HG02970 (cell line): Measurements from ENCODE around the gene GALNT12.
A peak's percentile ranks its signal among the peaks of the same experiment; 100 is the strongest.

ENCODE experiments used
- ATAC-seq: cut with Tn5 transposase; IDR thresholded peaks from one replicate; pipeline ENCODE4 v1.9.1; 2021; ENCODE audit warnings: mild to moderate bottlenecking, moderate library complexity, moderate number of reproducible peaks; ENCODE audit not compliant: unreplicated experiment, low FRiP score

GALNT12 gene

GRCh38 chr9:98781588-98782383 is 25.7 kb upstream of the GALNT12 start:
- no peak for ATAC-seq

GRCh38 chr9:98783518-98784226 is 23.8 kb upstream of the GALNT12 start:
- ATAC-seq: no peak

GRCh38 chr9:98784831-98785806 is 22.4 kb upstream of the GALNT12 start:
- ATAC-seq: no peak

DNA sequence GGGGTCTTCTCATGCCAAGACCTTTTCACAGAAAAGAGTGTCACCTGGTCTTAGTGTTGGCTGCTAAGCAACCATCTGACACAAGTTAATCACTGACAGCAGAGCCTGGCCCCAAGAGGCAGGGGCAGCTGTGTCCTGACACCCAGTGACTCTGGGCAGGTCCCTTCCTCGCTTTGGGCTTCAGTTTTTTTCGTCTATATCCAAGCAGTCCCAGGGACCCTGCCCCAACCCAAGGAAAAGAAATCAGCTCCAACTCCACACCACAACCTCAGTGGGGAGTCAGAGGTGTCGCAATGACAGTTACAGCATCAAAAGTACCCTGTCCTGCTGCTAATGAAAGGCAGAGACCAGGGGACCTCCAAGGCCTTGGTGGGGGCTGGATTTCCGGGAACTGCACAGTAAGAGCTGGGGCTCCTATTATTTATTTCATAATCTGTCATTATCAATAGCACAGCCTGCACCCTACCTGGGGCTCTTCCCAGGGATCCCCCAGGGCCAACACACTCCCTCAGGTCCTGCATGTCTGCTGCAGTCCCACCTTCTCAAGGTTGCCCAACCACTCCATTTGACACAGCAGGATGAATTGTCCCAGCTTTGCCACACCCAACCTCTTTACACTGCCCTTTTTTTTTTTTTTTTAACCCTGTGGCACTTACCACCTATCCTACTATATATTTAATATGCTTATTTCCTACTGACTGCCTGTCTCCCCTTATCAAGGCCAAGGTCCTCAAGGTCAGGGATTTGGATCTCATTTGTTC is 20.5 kb upstream of the GALNT12 start:
- ATAC-seq: no peak

DNA sequence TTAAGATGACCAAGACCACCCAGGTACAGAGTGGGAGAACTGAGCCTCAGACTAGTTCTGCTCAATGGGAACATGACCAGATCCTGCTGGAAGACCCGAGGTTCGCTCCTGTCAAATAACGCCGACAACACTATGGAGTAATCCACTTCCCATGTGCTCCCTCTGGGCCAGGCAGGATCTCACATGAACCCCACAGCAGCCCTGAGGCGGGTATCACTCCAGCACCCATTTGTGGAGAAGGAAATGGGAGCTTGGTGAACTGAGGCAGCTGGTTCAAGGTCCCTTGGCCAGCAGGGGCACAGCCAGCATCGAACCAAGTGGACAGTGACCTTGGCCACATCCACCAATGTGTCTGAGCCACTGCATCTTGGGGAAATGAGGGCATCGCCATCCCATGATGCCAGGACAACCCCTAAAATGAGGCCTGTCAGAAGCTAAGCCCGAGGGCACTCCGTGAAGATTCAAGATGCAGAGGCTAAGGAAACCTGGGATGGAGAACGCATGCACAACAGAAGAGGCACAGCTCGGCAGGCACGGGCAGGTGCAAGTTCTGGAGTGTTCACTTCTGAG is 19.6 kb upstream of the GALNT12 start:
- no peak for ATAC-seq

GRCh38 chr9:98789483-98790133 is 17.9 kb upstream of the GALNT12 start:
- no peak for ATAC-seq

GRCh38 chr9:98790134-98790841 is 17.2 kb upstream of the GALNT12 start:
- no peak for ATAC-seq

- ATAC-seq: no peak
Measured at GRCh38 chr9:98790842-98791607, 16.4 kb upstream of the GALNT12 start.

- ATAC-seq: no peak
Measured at GRCh38 chr9:98791608-98792490, 15.6 kb upstream of the GALNT12 start.

GRCh38 chr9:98793031-98793430 is 14.4 kb upstream of the GALNT12 start:
- no peak for ATAC-seq

DNA sequence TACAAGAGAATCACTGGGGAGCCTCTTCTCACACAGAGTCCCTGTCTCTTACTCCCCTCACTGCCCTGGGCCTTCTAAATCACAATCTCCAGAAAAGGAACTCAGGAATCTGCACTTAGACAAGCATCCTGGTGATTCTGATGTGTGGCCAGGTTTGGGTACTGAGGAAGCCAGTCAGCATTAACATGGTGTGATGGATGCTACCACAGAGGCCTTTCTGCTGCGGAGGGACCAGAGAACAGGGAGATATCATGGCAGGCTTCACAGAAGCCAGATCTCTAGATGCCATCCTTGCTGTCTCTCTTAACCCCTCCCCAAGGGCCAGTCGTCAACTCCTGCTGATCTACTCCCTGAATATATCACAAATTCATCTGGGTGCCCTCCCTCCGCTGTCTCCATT is 12.7 kb upstream of the GALNT12 start:
- ATAC-seq: no peak

DNA sequence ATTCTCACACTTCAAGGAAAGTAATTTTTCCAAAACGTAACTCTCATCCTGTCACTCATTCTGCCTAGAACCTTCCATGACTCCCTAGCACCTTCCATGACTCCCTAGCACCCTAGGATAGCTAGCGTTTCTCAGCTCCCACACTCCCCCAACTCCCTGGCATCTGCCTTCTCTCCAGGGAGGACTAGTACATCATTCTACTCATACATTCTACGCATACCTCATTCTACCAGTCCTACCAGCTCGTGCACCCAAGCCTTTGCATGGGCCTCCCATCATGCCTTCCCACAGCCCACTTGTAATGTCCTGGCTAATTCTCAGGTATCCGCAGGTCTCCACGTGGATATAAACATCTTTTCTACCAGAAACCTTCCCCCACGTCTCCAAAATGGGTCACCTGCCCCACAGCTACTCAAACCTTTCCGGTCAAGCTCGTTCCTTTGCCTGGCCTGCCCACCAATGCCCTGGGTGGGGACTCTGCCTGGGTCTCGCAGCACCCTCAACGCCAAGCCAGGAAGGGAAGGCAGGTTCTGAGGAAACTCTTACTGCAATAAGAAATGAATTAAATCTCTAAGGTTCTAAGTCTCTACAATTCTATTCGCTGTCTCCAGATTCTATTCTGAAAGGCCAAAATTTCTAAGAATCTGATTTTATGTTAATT is 12.0 kb upstream of the GALNT12 start:
- ATAC-seq: no peak

- ATAC-seq: peak; percentile 21
Measured at GRCh38 chr9:98795970-98796363, 11.5 kb upstream of the GALNT12 start.

GRCh38 chr9:98796364-98797101 is 10.9 kb upstream of the GALNT12 start, which contains the start of gene ANKS6:
Gene ANKS6 (minus strand): TSS chr9:98796555. CDS start chr9:98796491, 64 bp downstream.
- ATAC-seq: peak; percentile 93

DNA sequence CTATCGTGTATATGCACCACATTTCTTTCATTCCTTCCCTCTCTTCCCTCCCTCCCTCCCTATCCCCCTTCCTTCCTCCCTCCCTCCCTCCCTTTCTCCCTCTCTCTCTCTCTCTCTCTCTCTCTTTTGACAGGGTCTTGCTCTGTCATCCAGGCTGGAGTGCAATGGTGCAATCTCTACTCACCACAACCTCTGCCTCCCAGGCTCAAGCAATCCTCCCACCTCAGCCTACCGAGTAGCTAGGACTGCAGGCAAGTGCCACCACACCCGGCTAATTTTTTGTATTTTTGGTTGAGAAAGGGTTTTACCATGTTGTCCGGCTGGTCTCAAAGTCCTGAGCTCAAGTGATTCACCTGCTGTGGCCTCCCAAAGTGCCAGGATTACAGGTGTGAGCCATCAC is 10.0 kb upstream of the GALNT12 start:
- ATAC-seq: no peak

- ATAC-seq: no peak
Measured at GRCh38 chr9:98798254-98798653, 9.2 kb upstream of the GALNT12 start.
